HG02943 (cell line): ENCODE data around the gene MPND.

Experiments used
- ATAC-seq: cut with Tn5 transposase; IDR thresholded peaks from one replicate; pipeline ENCODE4 v1.9.1; 2021; ENCODE audit warnings: mild to moderate bottlenecking, low read depth, moderate library complexity; ENCODE audit not compliant: unreplicated experiment

The MPND gene

DNA sequence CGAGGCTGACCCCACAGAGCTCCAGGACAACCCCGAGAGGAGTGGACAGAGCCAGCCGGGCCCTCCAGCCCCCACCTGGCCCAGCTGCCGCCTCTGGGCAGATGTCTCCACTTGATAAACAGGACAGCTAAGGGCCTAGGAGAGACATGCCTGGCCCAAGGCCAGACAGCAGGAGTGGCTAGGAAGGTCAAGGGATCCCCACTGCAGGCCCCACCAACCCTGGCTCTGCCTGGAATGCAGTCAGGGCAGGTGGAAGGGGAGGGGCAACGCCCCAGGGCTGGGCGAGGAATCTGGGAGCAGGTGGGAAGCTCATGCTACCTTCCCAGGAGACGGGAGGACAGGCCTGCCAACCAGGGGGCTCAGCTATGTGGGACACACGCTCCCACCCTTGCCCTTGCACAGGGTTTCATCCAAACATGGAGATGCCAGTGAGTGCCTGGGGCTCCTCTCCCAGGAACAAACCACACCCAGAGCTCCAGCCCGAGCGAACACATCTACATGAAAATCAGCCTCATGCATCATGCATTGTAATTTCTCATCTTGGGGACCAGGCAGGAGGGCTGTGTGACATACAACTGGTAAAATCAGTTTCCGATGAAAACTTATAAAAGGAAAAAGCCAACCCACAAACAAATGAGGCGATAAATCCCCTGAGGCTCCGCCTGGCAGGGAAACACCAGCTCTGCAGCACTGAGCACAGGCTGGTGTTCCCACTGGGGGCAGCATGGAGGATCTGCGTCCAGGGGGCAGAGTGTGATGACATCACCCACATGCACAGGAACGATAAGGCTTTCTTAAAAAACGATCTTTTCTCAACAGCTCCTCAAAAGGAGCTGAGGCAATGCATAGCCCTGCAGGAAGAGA is 32.0 kb downstream of the MPND start:
- no peak for ATAC-seq

- no peak for ATAC-seq
These were observed 32.8 kb downstream of the MPND start for GRCh38 chr19:4376028-4376670.

DNA sequence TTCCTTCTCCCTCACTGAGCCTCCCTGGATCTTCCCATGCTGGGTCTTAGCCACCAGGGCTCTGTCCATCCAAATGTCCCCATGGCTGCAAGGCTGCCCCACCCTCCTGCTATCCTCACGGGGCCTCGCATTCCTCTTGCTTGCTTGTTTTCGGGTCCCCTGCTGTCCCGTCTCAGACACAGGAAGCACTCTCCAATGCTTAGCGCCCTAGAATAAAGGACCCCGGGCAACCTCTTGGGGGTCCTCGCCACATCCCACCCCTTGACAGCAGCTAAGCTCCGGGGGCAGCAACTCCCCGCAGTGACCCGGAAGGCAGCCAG is 33.3 kb downstream of the MPND start:
- no peak for ATAC-seq

DNA sequence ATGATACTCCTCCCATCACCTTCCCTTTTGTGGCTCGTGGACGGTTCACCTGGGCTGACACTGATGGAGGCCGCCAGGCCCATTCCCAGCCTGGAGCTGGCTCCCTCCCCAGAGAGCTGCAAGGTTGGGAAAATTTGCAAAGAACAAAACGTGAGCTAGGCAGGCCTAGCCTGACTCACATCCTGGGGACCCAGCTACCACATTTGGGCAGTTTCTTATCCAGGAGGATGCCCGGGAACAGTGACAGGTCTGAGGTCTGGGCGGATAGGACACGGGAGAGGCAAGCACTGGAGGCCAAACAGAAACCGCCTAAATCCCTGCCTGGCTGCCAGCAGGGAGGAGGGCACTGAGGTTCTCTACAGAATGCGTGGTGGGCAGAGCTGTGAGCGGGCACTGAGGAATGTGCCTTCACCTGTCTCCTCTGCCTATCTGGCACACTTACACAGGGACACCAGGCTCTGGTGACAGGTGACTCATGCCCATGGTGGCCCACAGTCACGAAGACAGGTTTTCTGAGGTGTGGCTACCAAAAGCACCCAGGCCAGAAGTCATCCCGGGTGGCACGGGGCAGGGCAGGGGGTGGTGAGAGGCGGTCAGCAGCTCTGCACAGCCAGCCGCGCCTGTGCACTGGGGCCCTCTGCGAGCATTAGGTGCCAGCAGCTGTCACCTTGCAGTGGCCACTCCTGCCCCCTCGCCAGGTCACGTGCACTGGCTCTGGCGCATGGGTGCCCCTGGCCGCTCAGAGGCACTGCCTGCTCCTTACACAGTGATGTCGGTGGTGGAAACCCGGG is 33.8 kb downstream of the MPND start:
- ATAC-seq = no peak

GRCh38 chr19:4378886-4379285 is 35.5 kb downstream of the MPND start:
- no peak for ATAC-seq

- ATAC-seq = no peak
These were observed 36.3 kb downstream of the MPND start for GRCh38 chr19:4379383-4380253.

DNA sequence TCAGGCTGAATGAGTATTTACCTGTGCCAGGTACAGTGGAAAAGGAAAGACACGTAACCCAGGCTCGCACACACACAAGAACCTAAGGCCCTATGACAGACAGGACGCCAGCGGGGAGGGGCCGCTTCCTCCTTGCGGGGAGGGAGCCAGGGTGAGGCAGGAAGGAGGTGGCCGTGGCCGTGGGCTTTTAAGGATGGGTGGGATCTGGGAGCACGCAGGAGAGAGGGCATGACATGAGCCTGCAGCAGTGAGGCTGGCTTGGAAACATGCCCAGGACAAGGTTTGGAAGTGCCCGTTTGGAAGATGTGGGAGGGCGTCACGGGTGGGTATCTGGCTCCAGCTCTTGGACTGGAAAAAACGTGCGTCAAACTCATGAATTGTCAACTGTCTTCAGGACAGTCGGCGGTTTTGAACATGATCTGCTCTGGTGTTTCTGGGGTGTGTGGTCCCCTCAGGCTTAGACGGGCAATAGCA is 36.9 kb downstream of the MPND start:
- ATAC-seq = no peak

- no peak for ATAC-seq
These were observed 42.1 kb downstream of the MPND start for GRCh38 chr19:4385291-4386040.

GRCh38 chr19:4386041-4386782 is 42.9 kb downstream of the MPND start:
- ATAC-seq = no peak

GRCh38 chr19:4388337-4389063 is 45.1 kb downstream of the MPND start:
- no peak for ATAC-seq

DNA sequence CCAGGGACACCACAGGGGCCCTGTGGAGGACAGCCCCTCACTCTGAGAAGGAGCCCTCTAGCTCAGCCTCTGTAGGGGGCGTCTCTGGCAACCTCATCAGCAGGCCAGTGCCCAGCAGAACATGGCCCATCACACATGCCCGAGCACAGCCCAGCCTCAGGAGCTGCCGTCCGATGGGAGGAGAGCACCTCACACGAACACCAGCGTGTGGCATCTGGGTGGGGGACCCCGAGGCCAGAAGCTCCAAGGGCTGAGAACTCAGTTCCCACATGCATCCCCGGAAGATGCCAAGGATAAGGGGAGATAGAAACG is 45.7 kb downstream of the MPND start:
- ATAC-seq = no peak

- ATAC-seq = no peak
These were observed 46.2 kb downstream of the MPND start for GRCh38 chr19:4389511-4390016.

- no peak for ATAC-seq
These were observed 46.7 kb downstream of the MPND start for GRCh38 chr19:4390017-4390566.

DNA sequence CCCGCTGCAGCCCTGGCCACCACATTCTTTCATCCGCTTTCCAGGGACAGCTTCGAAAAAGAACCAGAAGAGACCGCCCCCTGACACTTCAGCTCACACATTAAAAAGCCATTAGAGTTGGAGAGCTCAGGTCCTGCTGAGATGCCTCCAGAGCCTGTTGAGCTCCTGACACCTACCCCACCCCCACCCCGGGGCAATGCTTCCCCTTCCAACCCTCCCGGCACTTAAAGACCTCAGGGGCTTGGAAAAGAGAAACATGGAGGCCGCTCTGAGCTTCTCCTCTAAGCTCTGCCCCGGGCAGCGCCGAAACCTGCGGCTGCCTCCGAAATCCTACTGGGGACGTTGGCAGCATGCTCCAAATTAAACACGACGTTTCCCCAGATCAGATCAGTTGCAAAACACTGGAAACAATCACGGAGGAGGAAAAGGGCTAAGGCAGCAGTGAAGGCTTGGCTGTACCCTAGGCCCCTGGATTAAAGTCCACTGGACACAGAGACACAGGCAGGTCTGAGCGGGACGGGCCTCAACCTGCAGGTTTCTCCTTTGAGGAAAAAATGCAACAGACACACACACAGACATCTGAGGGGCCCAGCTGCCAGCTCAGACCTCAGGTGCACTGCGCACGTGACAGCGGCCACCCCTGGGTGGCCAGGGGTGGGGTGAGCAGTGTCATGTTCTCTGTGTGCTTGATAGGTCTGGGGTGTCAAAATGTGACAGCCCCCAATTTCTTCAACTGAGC is 47.4 kb downstream of the MPND start:
- no peak for ATAC-seq

- ATAC-seq = no peak
These were observed 47.9 kb downstream of the MPND start for GRCh38 chr19:4391306-4391693.

- ATAC-seq = no peak
These were observed 48.5 kb downstream of the MPND start for GRCh38 chr19:4391701-4392483.
